Activated CD4-positive, alpha-beta T cell treated with anti-CD3 and anti-CD28 coated beads, Interleukin-2, amount 10 ng/mL, durations not matched to agents 24 days and 14 days (primary cell): ENCODE results near the gene KRT86. TPM values are rescaled to one million over a fixed set of nuclear protein-coding genes. Genes with fewer than 3 reads are reported as not detected.
"Not testable (repeated sequence)": the region's sequence is repeated elsewhere in the genome, so short reads cannot be mapped to it uniquely, and the experiment has no call there.

Source experiments
- DNase-seq: peaks from one replicate; pipeline ENCODE4 v3.0.0; 2022
- H3K27ac Mint-ChIP-seq: one replicate; pipeline ENCODE4 v1.8.0; 2022; ENCODE audit warnings: mild to moderate bottlenecking, mixed read lengths
- H3K27me3 Mint-ChIP-seq: one replicate; pipeline ENCODE4 v1.8.0; 2022; ENCODE audit warnings: mixed read lengths
- H3K36me3 Mint-ChIP-seq: one replicate; pipeline ENCODE4 v1.8.0; 2022; ENCODE audit warnings: low read depth, mild to moderate bottlenecking, mixed read lengths
- H3K4me1 Mint-ChIP-seq: one replicate; pipeline ENCODE4 v1.8.0; 2021; ENCODE audit warnings: mixed read lengths
- H3K4me3 Mint-ChIP-seq: one replicate; pipeline ENCODE4 v1.8.0; 2022; ENCODE audit warnings: mild to moderate bottlenecking, moderate library complexity, mixed read lengths
- H3K9me3 Mint-ChIP-seq: one replicate; pipeline ENCODE4 v1.8.0; 2021; ENCODE audit warnings: mixed read lengths
- intact Hi-C: fragments of 100-400 bp; cut with micrococcal nuclease; formaldehyde crosslinking; loops from one replicate; pipeline ENCODE4 v1.15.1; 2023
- total RNA-seq: library from RNA; stranded (reverse); gene quantifications from 2 replicates; pipeline ENCODE4 v1.2.3, GENCODE V29; 2022

The KRT86 gene
- total RNA-seq, 1 donor from 2014 or later: 0.44 TPM

GRCh38 chr12:52234223-52234810 is 40.1 kb upstream of the KRT86 start:
- intact Hi-C loops: no loop called here
- Mint-ChIP-seq H3K27ac (peak overlapping the region; percentile 20), H3K4me3 (no peak overlapping the region), H3K4me1 (peaks cover 4% of the 10 kb centered on the region), H3K27me3 (peaks cover 49% of the 10 kb centered on the region), H3K36me3 (no peaks in the 10 kb centered on the region), H3K9me3 (no peaks in the 10 kb centered on the region)
- DNase-seq: no peak

GRCh38 chr12:52235001-52235764 is 39.3 kb upstream of the KRT86 start:
- no peaks in the 10 kb centered on the region for H3K36me3 Mint-ChIP-seq
- peaks cover 4% of the 10 kb centered on the region for H3K4me1 Mint-ChIP-seq
- peaks cover 44% of the 10 kb centered on the region for H3K27me3 Mint-ChIP-seq
- no peaks in the 10 kb centered on the region for H3K9me3 Mint-ChIP-seq
- no peak for DNase-seq
- intact Hi-C loops: no loop called here
- no peak overlapping the region for H3K4me3 Mint-ChIP-seq
- no peak overlapping the region for H3K27ac Mint-ChIP-seq

- Mint-ChIP-seq H3K4me3 (no peak overlapping the region), H3K36me3 (no peaks in the 10 kb centered on the region), H3K4me1 (peaks cover 4% of the 10 kb centered on the region), H3K27ac (no peak overlapping the region), H3K27me3 (peaks cover 37% of the 10 kb centered on the region), H3K9me3 (no peaks in the 10 kb centered on the region)
- intact Hi-C loops: no loop called here
- DNase-seq: no peak
These were observed 38.6 kb upstream of the KRT86 start for GRCh38 chr12:52235822-52236361.

GRCh38 chr12:52236386-52237050 is 37.9 kb upstream of the KRT86 start:
- Mint-ChIP-seq H3K27me3 (peaks cover 31% of the 10 kb centered on the region), H3K27ac (no peak overlapping the region), H3K4me3 (no peak overlapping the region), H3K36me3 (no peaks in the 10 kb centered on the region), H3K9me3 (no peaks in the 10 kb centered on the region), H3K4me1 (peaks cover 6% of the 10 kb centered on the region)
- no peak for DNase-seq
- intact Hi-C loops: no loop called here

GRCh38 chr12:52238207-52238840 is 36.1 kb upstream of the KRT86 start:
- H3K4me3 Mint-ChIP-seq: no peak overlapping the region
- H3K27ac Mint-ChIP-seq: no peak overlapping the region
- no peaks in the 10 kb centered on the region for H3K36me3 Mint-ChIP-seq
- no peak for DNase-seq
- intact Hi-C loops: no loop called here
- H3K4me1 Mint-ChIP-seq: peaks cover 19% of the 10 kb centered on the region
- H3K9me3 Mint-ChIP-seq: no peaks in the 10 kb centered on the region
- H3K27me3 Mint-ChIP-seq: peaks cover 17% of the 10 kb centered on the region

GRCh38 chr12:52238916-52239646 is 35.4 kb upstream of the KRT86 start:
- peaks cover 12% of the 10 kb centered on the region for H3K27me3 Mint-ChIP-seq

GRCh38 chr12:52239767-52240166 is 34.7 kb upstream of the KRT86 start:
- intact Hi-C loops: loop anchor here (5.0 to 10.0 kb wide), 2 partner anchors 187 to 265 kb away; partner anchors contain the start of gene NR4A1
- Mint-ChIP-seq H3K27ac (no peak overlapping the region), H3K27me3 (peaks cover 7% of the 10 kb centered on the region), H3K9me3 (no peaks in the 10 kb centered on the region), H3K4me3 (no peak overlapping the region), H3K36me3 (no peaks in the 10 kb centered on the region), H3K4me1 (peaks cover 29% of the 10 kb centered on the region)
- no peak for DNase-seq

More at GRCh38 chr12:52238916-52239646, 35.4 kb upstream of the KRT86 start:
- intact Hi-C loops: no loop called here
- DNase-seq: no peak
- no peaks in the 10 kb centered on the region for H3K9me3 Mint-ChIP-seq
- no peaks in the 10 kb centered on the region for H3K36me3 Mint-ChIP-seq
- peaks cover 27% of the 10 kb centered on the region for H3K4me1 Mint-ChIP-seq
- H3K4me3 Mint-ChIP-seq: no peak overlapping the region
- H3K27ac Mint-ChIP-seq: no peak overlapping the region

GRCh38 chr12:52240247-52240646 is 34.2 kb upstream of the KRT86 start:
- H3K9me3 Mint-ChIP-seq, H3K27ac Mint-ChIP-seq, H3K27me3 Mint-ChIP-seq, DNase-seq, H3K36me3 Mint-ChIP-seq, H3K4me3 Mint-ChIP-seq: not testable (repeated sequence)
- peaks cover 32% of the 10 kb centered on the region for H3K4me1 Mint-ChIP-seq
- intact Hi-C loops: loop anchor here (5.0 to 10.0 kb wide), 2 partner anchors 188 to 265 kb away; partner anchors contain the start of gene NR4A1

- Mint-ChIP-seq H3K4me1 (peaks cover 41% of the 10 kb centered on the region), H3K4me3 (no peak overlapping the region), H3K27ac (no peak overlapping the region), H3K27me3 (peaks cover 3% of the 10 kb centered on the region), H3K36me3 (no peaks in the 10 kb centered on the region), H3K9me3 (no peaks in the 10 kb centered on the region)
- no peak for DNase-seq
- intact Hi-C loops: loop anchor here (5.0 to 10.0 kb wide), 2 partner anchors 189 to 267 kb away; partner anchors contain the start of gene NR4A1
These were observed 33.1 kb upstream of the KRT86 start for GRCh38 chr12:52241205-52241842.

- peaks cover 1% of the 10 kb centered on the region for H3K27me3 Mint-ChIP-seq
- peak overlapping the region; percentile 32 for H3K4me3 Mint-ChIP-seq
- no peak for DNase-seq
- no peaks in the 10 kb centered on the region for H3K36me3 Mint-ChIP-seq
- intact Hi-C loops: loop anchor here (5.0 to 10.0 kb wide), 2 partner anchors 190 to 268 kb away; partner anchors contain the start of gene NR4A1
- no peaks in the 10 kb centered on the region for H3K9me3 Mint-ChIP-seq
- peaks cover 55% of the 10 kb centered on the region for H3K4me1 Mint-ChIP-seq
- H3K27ac Mint-ChIP-seq: peak overlapping the region; percentile 99
These were observed 31.8 kb upstream of the KRT86 start for GRCh38 chr12:52242442-52243258.

GRCh38 chr12:52243259-52243855 is 31.1 kb upstream of the KRT86 start:
- peaks cover 58% of the 10 kb centered on the region for H3K4me1 Mint-ChIP-seq

More at GRCh38 chr12:52243259-52243855, 31.1 kb upstream of the KRT86 start:
- intact Hi-C loops: loop anchor here (5.0 to 10.0 kb wide), 2 partner anchors 191 to 269 kb away; partner anchors contain the start of gene NR4A1
- Mint-ChIP-seq H3K4me3 (peak overlapping the region; percentile 91), H3K27ac (peak overlapping the region; percentile 99), H3K9me3 (no peaks in the 10 kb centered on the region), H3K27me3 (peaks cover 1% of the 10 kb centered on the region), H3K36me3 (peaks cover 2% of the 10 kb centered on the region)
- DNase-seq: no peak
